K562 (cell line): ENCODE results near the gene SRGAP3. TPM values are rescaled to one million over a fixed set of nuclear protein-coding genes. Genes with fewer than 3 reads are reported as not detected.
A peak's percentile ranks its signal among the peaks of the same experiment; 100 is the strongest.

Experiments
- BACH1 ChIP-seq: fragments of 200-800 bp; sonication (Bioruptor generic); IDR thresholded peaks from 2 replicates; pipeline ENCODE4 v1.6.1; 2016; ENCODE audit warnings: missing genetic modification characterization, missing compliant biosample characterization
- CHD1 ChIP-seq: fragments of 200-600 bp; sonication (generic); IDR thresholded peaks from one replicate; pipeline ENCODE4 v1.6.1; 2012; ENCODE audit warnings: mild to moderate bottlenecking, moderate library complexity, low read length, inconsistent platforms
- CREM ChIP-seq: IDR thresholded peaks from 2 replicates; pipeline ENCODE4 v1.6.1; 2014; ENCODE audit warnings: antibody characterized with exemption, low read depth
- GATAD2B ChIP-seq: fragments of 450-650 bp; IDR thresholded peaks from 2 replicates; pipeline ENCODE4 v1.6.1; 2017; ENCODE audit warnings: mild to moderate bottlenecking, borderline replicate concordance
- HLTF ChIP-seq: fragments of 450-650 bp; IDR thresholded peaks from 2 replicates; pipeline ENCODE4 v1.6.1; 2016
- HMG20A ChIP-seq: fragments of 450-650 bp; formaldehyde crosslinking; conservative IDR thresholded peaks from 2 replicates; pipeline ENCODE4 v1.4.0; 2020; ENCODE audit warnings: mild to moderate bottlenecking, mixed read lengths
- KLF6 ChIP-seq: fragments of 250-450 bp; sonication (Bioruptor Pico); IDR thresholded peaks from 2 replicates; pipeline ENCODE4 v1.4.0; 2020; ENCODE audit warnings: mild to moderate bottlenecking, moderate library complexity, borderline replicate concordance
- MCM5 ChIP-seq: fragments of 450-650 bp; IDR thresholded peaks from 2 replicates; pipeline ENCODE4 v1.6.1; 2016; ENCODE audit warnings: low read depth
- MTA3 ChIP-seq: fragments of 450-650 bp; formaldehyde crosslinking; IDR thresholded peaks from 2 replicates; pipeline ENCODE4 v1.6.1; 2017; ENCODE audit warnings: mild to moderate bottlenecking, borderline replicate concordance
- NELFE ChIP-seq: IDR thresholded peaks from 2 replicates; pipeline ENCODE4 v1.6.1; 2011; ENCODE audit warnings: mild to moderate bottlenecking; ENCODE audit not compliant: insufficient read depth, insufficient read length
- ZNF24 ChIP-seq: fragments of 450-650 bp; IDR thresholded peaks from 2 replicates; pipeline ENCODE4 v1.6.1; 2016
- ZNF354B ChIP-seq: fragments of 250-450 bp; sonication (Bioruptor Pico); IDR thresholded peaks from 2 replicates; pipeline ENCODE4 v1.4.0; 2020
- ZNF384 ChIP-seq: IDR thresholded peaks from 2 replicates; pipeline ENCODE4 v1.6.1; 2012; ENCODE audit warnings: low read depth, low read length, improper control_type of control experiment
- ZSCAN32 ChIP-seq: fragments of 450-650 bp; formaldehyde crosslinking; IDR thresholded peaks from 2 replicates; pipeline ENCODE4 v1.4.0; 2020; ENCODE audit warnings: mild to moderate bottlenecking, moderate library complexity
- polyA plus RNA-seq, 8 experiments: library from polyadenylated mRNA; depleted of rRNA in 4 of 8; stranded (reverse) in 5 of 8; unstranded in 3 of 8; fragments of >200 nt; fragmentation: Nextera tagmentation in 2 of 8; fragmentation: Illumina TruSeq in 1 of 8; extraction: Ambion mirVana in 2 of 8; extraction: Trizol in 1 of 8; gene quantifications; 2 replicates each; pipeline versions ENCODE4 v1.2.1 to v1.2.3, GENCODE V29; 2011 to 2014; ENCODE audit warnings: inconsistent platforms in 1 of 8, missing spikeins in 1 of 8
- total RNA-seq, 7 experiments: library from RNA; depleted of rRNA in 6 of 7; stranded (reverse); fragments of >200 nt in 6 of 7; fragmentation: Illumina TruSeq in 2 of 7; extraction: Trizol in 2 of 7; gene quantifications; 2 replicates each; pipeline versions ENCODE4 v1.2.1 to v1.2.3, GENCODE V29; 2011 to 2021; ENCODE audit warnings: low replicate concordance in 1 of 7
- TF ChIP-seq, protein P1 (sequence below): fragments of 450-650 bp; IDR thresholded peaks from 2 replicates; pipeline ENCODE4 v1.7.0; 2016; ENCODE audit warnings: borderline replicate concordance
- TF ChIP-seq, protein P2 (sequence below): sonication (generic); formaldehyde crosslinking; IDR thresholded peaks from 2 replicates; pipeline ENCODE4 v1.8.0; 2022; ENCODE audit warnings: missing genetic modification reagents, mild to moderate bottlenecking, moderate library complexity, borderline replicate concordance
- TF ChIP-seq, protein P3 (sequence below): fragments of 250-450 bp; sonication (Bioruptor Pico); IDR thresholded peaks from 2 replicates; pipeline ENCODE4 v1.8.0; 2022; ENCODE audit warnings: inconsistent platforms
- TF ChIP-seq, protein P4 (sequence below), 2 experiments: fragments of 150-350 bp in 1 of 2; IDR thresholded peaks; 2 replicates each; pipeline ENCODE4 v1.6.1; 2012 to 2016; ENCODE audit warnings: low read depth in 2 of 2, low read length in 2 of 2, mild to moderate bottlenecking in 1 of 2, moderate library complexity in 1 of 2
- TF ChIP-seq, protein P5 (sequence below): sonication (generic); formaldehyde crosslinking; IDR thresholded peaks from 2 replicates; pipeline ENCODE4 v1.8.0; 2022; ENCODE audit warnings: mild to moderate bottlenecking, missing genetic modification reagents

The SRGAP3 gene
- total and polyA plus RNA-seq, 9 of the 15 experiments (the other 6 are each of a cell fraction or from before 2014, with no cell fraction given): 0.11 to 0.85 (median 0.35) TPM; not detected in 2

DNA sequence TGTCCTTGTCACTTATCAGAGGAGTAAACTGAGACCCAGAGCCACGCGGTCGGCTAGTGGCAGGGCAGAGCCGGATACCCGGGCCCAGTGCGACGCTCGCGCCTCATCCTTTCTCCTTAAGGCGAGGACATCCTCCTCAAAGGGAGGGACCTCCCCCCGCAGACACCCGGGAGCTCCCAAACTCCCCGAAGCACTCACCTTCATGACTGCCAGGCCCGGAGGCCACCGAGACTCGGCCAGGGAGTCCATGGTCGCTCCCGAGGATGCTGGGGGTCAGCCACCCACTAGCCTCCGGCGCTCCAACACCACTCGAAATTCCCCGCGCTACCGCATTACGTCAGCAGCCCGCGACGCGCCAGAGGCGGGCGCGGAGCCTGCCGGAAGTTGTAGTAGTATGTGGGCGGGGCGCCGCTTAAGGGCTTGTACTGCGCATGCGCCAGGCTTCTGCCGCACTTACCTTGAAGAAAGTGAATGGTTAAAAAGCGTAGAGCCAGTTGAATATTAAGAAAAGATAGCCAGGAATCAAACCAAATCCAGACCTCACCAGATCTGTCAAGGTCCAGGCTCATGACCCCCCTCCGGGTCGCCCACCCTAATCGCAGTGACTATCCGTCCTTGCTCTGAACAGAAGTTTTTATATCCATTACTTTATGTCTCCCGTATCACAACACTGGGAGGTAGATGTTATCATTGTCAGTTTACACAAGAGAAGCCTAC lies 286.2 kb downstream of the SRGAP3 start, which contains the start of gene RAD18 (continued):
- TF ChIP-seq, protein P1, sequence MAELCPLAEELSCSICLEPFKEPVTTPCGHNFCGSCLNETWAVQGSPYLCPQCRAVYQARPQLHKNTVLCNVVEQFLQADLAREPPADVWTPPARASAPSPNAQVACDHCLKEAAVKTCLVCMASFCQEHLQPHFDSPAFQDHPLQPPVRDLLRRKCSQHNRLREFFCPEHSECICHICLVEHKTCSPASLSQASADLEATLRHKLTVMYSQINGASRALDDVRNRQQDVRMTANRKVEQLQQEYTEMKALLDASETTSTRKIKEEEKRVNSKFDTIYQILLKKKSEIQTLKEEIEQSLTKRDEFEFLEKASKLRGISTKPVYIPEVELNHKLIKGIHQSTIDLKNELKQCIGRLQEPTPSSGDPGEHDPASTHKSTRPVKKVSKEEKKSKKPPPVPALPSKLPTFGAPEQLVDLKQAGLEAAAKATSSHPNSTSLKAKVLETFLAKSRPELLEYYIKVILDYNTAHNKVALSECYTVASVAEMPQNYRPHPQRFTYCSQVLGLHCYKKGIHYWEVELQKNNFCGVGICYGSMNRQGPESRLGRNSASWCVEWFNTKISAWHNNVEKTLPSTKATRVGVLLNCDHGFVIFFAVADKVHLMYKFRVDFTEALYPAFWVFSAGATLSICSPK: no peak
- TF ChIP-seq, protein P2, sequence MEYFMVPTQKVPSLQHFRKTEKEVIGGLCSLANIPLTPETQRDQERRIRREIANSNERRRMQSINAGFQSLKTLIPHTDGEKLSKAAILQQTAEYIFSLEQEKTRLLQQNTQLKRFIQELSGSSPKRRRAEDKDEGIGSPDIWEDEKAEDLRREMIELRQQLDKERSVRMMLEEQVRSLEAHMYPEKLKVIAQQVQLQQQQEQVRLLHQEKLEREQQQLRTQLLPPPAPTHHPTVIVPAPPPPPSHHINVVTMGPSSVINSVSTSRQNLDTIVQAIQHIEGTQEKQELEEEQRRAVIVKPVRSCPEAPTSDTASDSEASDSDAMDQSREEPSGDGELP (CRISPR knock-in tag): peak; percentile 80
- TF ChIP-seq ZNF354B (CRISPR knock-in tag): no peak
- 0 out of 2 replicates have a peak, but pooled peaks have one; percentile 35 for TF ChIP-seq ZSCAN32 (CRISPR knock-in tag)
- no peak for TF ChIP-seq HLTF
- TF ChIP-seq, protein P3, sequence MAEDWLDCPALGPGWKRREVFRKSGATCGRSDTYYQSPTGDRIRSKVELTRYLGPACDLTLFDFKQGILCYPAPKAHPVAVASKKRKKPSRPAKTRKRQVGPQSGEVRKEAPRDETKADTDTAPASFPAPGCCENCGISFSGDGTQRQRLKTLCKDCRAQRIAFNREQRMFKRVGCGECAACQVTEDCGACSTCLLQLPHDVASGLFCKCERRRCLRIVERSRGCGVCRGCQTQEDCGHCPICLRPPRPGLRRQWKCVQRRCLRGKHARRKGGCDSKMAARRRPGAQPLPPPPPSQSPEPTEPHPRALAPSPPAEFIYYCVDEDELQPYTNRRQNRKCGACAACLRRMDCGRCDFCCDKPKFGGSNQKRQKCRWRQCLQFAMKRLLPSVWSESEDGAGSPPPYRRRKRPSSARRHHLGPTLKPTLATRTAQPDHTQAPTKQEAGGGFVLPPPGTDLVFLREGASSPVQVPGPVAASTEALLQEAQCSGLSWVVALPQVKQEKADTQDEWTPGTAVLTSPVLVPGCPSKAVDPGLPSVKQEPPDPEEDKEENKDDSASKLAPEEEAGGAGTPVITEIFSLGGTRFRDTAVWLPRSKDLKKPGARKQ (CRISPR knock-in tag): no peak
- no peak for TF ChIP-seq NELFE
- no peak for TF ChIP-seq BACH1
- TF ChIP-seq, protein P4, sequence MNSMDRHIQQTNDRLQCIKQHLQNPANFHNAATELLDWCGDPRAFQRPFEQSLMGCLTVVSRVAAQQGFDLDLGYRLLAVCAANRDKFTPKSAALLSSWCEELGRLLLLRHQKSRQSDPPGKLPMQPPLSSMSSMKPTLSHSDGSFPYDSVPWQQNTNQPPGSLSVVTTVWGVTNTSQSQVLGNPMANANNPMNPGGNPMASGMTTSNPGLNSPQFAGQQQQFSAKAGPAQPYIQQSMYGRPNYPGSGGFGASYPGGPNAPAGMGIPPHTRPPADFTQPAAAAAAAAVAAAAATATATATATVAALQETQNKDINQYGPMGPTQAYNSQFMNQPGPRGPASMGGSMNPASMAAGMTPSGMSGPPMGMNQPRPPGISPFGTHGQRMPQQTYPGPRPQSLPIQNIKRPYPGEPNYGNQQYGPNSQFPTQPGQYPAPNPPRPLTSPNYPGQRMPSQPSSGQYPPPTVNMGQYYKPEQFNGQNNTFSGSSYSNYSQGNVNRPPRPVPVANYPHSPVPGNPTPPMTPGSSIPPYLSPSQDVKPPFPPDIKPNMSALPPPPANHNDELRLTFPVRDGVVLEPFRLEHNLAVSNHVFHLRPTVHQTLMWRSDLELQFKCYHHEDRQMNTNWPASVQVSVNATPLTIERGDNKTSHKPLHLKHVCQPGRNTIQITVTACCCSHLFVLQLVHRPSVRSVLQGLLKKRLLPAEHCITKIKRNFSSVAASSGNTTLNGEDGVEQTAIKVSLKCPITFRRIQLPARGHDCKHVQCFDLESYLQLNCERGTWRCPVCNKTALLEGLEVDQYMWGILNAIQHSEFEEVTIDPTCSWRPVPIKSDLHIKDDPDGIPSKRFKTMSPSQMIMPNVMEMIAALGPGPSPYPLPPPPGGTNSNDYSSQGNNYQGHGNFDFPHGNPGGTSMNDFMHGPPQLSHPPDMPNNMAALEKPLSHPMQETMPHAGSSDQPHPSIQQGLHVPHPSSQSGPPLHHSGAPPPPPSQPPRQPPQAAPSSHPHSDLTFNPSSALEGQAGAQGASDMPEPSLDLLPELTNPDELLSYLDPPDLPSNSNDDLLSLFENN (IDR thresholded peaks at IDR 0.05; ENCODE audit: low read depth in 2 of 2, low read length in 2 of 2): no peak
- no peak for TF ChIP-seq MCM5
- TF ChIP-seq CREM: peak; percentile 100
- TF ChIP-seq CHD1: peak; percentile 28
- no peak for TF ChIP-seq KLF6 (CRISPR knock-in tag)
- peak; percentile 81; the same call in 1 of the 2 replicates for TF ChIP-seq MTA3
- no peak for TF ChIP-seq GATAD2B
- TF ChIP-seq ZNF24: no peak
- TF ChIP-seq HMG20A (CRISPR knock-in tag): 0 out of 2 replicates have a peak, but pooled peaks have one; percentile 3
- TF ChIP-seq, protein P5, sequence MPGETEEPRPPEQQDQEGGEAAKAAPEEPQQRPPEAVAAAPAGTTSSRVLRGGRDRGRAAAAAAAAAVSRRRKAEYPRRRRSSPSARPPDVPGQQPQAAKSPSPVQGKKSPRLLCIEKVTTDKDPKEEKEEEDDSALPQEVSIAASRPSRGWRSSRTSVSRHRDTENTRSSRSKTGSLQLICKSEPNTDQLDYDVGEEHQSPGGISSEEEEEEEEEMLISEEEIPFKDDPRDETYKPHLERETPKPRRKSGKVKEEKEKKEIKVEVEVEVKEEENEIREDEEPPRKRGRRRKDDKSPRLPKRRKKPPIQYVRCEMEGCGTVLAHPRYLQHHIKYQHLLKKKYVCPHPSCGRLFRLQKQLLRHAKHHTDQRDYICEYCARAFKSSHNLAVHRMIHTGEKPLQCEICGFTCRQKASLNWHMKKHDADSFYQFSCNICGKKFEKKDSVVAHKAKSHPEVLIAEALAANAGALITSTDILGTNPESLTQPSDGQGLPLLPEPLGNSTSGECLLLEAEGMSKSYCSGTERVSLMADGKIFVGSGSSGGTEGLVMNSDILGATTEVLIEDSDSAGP (CRISPR knock-in tag): no peak
- 0 out of 2 replicates have a peak, but pooled peaks have one; percentile 21 for TF ChIP-seq ZNF384
